GM19468 (cell line): ENCODE data around the gene TSFM.
"Not testable (repeated sequence)": the region's sequence is repeated elsewhere in the genome, so short reads cannot be mapped to it uniquely, and the experiment has no call there.

Experiments used
- ATAC-seq: cut with Tn5 transposase; IDR thresholded peaks from one replicate; pipeline ENCODE4 v1.9.1; 2021; ENCODE audit warnings: mild to moderate bottlenecking, moderate library complexity, moderate number of reproducible peaks; ENCODE audit not compliant: unreplicated experiment; ENCODE audit errors: extremely low read depth

The TSFM gene

DNA sequence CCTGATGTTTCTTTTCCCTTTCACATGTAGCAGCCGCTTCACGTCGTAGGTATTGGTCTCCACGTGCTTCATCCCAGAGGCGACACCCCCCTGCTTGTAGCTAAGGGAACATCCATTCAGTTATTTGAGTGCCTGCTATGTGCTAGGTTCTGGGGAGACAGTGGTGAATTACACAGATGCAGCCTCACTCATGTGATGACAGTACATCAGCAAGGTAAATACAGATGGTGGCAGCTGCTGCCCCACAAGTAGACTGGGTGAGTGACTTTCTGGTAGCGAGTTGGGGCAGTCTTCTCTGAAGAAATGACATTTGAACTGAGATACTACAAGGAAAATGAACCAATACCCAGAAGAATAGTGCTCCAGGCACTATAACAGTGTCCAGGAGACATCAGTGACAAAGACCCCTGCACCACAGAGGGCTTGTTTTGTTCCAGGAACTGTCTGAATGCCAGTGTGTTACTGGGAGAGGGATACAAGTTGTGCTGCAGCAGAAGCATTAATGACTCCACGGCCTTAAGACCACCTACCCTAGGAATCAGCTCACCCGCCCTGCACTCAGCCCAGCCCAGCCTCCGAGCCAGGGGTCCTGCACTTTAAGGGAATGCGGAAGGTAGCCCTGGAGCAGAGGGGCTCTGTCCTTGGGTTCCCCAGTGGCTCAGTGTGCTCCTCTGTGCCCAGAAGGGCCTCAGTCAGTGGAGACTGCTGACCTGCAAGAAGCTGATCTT, 28.6 kb downstream of the TSFM start:
- ATAC-seq = no peak

DNA sequence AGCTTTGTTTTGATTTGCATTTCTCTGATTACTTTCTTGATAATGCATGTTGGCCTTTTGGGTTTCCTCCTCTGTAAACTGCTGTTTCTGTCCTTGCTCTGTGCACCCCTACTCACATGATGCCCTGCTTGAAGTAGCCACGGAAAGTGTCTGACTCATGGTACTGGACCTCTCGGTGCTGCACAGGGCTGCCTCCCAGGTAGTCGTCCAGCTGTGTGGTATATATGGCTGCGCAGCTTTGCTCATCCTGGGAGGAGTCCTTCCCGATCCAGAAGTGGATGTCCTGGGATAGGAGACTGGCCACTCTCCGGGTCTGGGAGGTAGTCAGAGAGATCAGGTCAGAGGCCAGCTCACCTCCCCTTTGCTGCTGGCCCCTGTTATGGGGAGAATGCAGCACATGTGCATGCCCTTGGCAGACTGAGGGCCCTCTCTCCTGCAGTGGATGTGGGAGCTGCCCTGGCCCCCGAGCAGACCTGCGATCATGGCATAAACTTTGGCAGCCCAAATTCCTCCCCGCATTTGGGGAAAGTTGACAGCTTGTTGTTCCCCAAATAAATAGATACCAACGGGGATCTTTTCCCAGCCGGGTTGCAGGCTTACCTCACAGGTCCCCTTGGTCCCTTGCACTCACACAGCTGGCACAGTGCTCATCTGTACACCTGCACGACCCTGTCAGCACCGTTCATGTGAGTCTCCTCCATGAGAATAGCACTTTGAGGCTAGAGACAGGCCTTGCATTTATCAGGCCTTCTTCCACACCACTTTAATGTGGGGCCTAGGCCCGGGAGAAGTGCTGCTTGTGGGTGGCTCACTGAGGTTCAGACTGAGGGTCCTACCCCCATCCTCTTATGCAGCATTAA, 30.8 kb downstream of the TSFM start:
- ATAC-seq = no peak

DNA sequence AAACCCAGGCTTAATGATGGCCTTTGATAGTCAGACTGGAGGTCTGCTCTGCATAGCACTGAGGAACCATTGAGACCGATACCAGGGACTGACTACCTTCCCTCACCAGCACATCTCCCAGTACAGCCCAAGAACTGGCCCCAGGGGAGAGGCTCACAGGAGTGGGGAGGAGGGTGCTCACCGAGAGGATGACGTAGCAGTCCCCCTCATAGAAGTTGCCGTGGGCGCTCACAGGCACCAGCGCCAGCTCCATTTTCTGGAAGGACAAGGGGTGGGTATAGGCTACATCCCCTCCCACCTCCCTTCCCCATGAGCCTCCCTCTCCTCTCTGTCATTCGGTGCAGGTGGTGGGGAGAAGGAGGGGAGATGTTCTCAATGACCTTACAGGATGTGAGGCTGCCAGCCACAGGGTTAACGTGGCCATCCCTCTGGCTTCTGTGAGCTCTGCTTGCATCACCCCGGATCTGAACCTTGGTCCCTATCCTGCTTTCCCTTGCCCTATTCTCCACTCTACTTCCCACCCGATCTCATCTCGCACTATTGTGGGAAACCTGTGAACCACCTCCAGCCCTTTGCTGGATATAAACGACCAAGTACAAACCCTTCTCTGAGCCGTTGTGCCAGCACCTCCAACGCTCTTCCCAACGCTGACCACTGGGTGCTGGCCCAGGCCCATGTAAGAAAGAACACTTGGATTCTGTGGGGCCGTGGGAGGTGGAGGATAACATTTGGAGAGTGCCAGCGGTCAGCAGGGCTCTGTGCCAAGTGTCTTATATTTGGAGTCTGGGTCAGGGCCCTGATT, 31.6 kb downstream of the TSFM start:
- ATAC-seq = no peak

DNA sequence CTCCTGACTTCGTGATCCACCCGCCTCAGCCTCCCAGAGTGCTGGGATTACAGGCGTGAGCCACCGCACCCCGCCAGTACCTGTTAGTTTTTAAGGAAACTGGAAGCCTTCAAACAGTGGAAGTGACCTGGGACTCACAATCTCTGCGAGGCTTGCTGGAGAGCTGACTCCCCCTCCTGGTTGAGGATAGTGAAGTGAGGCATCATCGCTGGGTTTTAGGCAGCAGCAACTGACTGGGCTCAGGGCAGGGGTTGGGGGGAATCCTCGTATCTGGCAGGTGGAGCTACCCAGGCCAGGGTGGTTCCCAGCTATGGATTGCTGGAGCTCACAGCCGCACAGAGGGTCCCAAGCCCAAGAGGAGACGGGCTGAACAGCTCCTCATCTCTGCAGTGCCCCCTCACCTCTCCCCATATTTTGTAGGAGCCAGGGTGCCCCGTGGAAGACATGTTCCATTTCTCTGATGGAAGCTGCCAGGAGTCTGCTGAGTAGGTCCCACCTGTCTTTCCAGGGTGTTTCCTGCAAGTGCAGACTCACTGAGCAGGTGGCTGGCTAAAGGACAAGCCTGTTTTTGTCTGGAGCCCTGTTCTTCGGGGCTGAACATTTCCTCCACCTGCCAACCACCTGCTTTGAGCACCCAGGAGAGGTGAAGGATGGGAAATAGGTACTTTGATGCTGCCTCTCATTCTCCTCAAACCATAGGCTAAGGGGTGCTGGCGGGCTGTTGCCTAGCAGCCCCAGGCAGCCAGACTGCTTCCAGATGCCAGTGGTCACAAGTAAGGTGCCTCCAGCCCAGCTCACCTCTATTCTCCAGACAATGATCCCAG, 32.8 kb downstream of the TSFM start:
- ATAC-seq = no peak

DNA sequence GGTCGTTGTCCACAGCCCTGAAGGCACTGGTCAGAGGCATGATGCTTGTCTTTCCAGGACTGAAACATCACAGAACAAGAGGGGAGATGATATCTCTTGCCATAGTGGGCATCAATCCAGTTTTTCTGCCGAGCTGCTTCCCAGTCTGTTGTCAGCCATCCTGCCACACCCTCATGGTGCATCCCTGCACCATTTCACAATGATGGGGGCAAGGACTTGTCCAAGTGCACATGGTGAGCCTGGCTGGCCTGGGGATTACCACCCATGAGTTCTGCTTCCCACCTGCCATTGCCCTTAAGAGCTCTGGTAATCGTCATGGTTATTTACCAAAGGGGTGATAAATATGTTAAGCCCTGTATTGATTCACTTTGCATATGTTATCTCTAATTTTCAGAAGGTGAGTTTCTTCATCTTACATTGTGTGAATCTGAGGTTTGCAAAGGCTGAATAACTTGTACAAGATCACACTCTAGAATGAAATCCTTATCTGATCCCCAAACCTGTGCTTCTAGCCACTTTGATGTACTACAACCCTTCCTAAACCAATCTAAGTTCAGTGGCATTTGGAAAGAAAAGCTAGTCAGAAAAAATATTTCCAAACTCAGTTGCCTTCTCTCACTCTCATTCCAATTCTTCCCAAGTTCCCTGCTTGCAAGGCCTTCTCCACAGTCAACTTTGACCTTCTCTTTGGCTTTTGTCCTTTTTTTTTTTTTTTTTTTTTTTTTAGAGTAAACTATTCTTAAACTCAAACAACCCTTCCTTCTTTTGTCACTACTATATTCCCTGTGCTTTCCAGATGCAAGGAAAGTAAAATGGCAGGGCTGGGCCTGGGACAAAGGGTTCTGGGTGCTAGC, 33.6 kb downstream of the TSFM start:
- no peak for ATAC-seq

DNA sequence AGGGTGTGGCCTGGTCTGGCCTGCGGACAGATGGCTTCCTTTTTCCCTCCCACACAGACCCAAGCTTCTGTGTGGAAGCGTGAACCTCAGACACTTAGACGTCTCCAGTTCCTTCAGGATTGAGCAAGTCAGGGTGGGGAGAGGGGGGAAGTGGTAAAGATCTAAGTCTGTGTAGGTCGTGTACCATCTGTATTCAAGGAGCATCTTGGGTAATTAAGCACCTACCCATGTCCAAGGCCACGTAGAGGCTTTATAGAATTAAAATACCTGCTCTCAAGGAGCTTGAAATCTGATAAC, 34.2 kb downstream of the TSFM start:
- ATAC-seq = no peak

DNA sequence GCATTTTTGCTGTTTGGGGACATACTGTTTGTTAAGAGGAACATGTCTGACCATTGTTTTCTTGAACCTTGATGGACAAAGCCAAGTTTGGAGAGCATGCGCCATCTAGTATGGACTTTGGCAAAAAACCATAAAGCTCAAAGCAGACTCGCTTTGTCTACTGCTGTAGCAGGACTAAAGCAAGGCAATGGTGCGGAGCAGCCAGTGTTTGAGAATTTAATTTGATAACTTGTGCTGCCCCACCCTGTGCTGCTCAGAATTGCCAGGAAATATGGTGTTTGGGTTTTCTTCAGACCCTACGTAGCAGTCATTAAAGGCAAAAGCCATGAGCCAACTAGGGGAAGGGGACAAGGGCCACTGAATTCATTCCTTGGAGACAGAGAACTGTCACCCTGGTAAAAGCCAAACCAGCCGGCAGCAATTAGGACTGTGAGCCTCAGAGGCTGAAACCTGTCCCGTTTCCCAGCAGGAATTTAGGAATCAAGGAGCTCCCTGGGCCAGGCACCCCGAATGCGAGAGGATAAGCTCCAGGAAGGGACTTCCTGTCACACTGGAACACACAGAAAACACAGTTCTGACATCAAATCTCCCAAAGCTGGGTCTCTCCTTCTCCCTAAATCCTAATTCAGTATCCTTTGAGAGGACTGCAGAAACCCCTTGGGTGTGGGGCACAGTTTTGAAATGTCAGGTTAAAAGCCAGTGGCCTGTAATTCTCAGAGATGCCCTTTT, 34.8 kb downstream of the TSFM start:
- no peak for ATAC-seq

DNA sequence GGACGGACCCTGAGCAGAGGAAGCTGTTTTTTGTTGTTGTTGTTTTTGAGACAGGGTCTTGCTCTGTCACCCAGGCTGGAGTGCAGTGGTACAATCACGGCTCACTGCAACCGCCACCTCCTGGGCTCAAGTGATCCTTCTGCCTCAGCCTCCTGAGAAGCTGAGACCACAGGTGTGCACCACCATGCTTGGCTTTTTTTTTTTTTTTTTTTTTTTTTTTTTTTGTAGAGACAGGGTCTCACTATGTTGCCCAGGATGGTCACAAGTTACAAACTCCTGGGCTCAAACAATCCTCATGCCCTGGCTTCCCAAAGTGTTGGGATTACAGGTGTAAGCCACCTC, 35.4 kb downstream of the TSFM start:
- ATAC-seq = not testable (repeated sequence)

DNA sequence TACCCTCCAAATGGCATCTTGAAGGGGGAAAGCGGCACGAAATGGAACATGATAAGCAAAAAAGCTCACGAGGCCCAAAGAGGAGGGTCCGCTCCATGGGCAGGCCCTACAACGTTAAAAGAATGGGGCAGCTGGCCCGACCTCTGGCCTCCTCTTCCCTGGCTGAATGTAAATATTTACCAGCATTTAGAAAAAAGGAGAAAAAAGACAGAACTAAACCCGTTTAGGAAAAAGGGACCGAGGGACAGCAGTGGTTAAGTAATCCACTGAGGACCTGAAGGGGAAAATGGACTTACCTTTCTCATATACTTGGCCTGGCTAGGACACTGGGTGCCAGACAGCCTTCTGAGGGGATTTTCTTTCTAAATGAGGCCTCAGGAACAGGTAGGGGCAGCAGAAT, 37.5 kb downstream of the TSFM start:
- not testable (repeated sequence) for ATAC-seq

DNA sequence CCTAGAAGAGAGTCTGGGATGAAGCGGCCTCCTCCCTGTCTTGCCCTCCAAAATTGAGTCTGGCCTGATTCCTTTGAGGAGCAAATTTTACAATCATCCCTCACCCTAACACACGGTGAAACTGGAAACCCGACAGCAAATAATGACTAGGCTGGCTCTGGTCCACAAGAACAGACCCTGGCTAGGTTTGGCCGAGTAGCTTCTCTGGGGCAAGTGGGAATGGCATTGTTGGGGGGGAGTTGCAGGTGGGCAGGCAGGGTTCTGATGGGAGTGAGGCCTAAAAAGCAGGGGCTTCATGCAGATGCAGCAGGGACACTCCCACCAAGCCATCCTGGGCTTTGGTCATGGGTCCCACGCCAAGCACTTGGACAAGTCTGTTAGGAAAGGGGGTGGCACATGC, 38.4 kb downstream of the TSFM start:
- not testable (repeated sequence) for ATAC-seq

DNA sequence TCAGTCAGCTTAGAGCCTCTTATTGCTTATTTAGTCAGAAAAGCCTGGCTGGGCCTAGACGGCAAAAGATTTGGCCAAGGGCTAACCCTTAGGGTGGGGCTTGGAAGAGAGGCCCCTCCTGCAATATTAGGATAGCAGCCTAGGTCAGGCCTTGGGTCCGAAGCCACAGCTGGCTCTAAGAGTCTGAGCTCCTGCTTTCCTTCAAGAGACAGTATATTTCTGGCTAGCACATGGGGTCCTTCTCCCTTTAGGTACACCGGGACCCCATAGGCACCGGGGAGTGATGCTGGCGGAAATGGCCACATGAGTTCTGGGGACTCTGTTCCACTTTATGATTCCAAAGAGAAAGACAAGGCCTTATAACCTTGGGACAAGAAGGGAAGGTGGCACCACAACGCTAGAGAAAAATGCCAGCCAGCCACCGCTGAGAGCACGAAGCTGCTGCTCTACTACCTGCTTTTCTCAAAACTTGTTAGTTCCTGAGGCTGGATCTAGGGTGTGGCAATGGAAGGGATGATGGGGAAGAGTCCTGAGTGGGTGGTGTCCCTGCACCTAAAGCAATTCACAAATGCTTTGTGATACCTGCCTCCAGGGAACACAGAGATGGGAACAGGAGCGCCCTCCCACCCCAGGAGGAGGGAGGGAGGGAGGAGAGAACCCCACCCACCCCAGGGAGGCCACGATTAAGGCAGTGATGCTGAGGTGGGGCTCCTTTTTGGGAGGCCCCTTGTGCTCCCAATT, 39.1 kb downstream of the TSFM start:
- ATAC-seq = no peak

DNA sequence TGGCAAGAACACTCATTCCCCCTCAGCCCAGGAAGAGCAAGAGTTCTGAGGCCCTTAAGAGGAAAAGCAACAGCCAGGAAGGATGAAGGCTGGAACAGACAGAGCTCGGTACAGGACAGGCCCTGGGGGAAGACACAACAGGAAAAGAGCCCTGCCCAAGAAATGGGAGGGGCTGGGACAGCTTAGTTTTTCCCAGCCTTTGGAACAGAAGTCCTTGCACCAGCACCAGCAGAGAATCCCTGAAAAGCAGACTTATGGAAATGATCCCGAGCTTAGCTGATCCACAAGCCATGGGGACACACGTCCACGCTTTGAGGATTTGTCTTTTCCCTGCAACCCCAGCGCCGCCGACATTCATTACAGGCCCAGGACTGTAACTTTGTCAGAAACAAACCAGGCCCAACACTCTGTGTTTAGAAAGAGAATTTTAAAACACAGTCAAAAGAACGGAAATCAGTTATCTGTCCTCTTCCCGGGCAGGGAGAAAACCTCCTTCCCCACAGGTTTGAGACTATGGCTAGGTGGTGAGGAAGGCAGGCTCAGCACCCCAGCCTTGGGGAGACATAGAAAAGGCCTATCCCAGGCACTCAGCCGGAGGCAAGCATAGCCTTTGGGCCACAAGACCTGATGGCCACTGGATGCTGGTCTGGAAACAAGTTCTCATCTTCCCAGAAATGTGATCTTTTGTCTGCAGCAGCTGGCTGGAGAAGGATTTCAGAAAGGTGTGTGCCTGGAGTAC, 40.0 kb downstream of the TSFM start:
- no peak for ATAC-seq

DNA sequence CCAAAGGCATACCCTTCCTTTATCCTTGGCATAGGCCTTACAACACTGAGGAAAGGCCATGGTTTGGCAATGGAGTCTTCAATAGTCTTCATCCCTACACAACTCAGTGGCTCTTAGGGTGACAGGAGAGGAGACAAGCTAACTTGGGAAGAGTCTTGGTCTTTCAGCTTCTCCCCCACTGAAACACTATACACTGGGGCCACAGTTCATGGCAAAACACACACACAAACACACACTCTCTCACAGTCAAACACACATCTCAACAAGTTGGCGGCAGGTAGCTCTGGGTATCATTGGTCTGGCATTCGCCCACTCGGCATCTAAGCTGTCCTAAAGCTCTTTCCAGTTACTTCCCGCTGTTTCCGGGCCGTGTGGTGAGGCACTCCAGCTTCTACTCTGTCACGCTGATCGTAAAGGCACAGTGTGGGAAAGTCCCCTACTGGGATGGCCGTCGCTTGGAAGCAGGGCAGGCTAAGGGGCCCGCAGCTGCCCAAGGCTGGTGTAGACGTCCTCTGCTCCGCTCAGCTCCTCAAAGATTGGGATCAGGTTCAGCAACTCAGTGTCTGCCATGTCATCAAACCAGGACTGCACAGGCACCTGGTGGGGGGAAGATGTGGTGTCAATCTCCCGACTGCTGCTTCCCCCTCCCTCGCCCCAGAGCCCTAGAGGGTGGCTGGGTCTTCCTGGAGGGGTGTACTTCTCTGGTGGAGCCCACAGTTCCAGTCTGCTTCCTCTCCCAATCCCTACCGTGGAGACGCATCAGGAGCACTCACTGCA, 40.7 kb downstream of the TSFM start:
- ATAC-seq = no peak

DNA sequence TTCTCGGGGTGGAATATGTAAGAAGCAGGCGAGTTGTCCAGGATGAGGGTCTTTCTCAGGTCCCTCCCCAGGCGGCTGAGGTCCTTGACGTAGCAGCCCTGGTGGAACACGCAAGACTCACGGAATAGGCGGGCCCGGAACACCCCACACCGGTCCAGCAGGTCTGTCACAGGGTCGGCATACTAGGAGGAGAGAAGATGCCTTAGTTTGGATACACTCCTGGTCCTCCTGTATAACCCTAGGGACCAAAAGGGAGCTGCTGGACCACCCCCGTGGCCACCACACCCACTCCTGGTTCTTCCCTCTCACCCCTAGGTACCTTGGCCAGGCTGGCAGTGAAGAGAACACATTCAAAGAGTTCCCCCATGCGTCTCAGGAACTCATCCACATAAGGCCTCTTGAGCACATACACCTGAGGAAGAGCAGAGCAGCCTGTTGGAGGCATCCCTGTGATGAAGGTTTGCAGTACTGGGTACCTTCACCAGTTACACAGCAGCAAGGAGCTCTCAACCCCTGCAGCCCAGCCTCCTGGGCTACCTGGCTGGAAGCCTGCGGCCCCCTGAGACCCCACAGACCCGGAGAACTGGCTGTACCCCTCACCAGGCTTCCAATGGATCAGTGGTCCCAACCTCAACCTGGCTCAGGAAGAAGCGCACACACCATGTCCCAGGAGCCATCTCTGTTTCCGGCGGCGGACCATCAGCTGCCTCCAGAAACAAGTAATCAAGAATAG, 41.5 kb downstream of the TSFM start:
- no peak for ATAC-seq

DNA sequence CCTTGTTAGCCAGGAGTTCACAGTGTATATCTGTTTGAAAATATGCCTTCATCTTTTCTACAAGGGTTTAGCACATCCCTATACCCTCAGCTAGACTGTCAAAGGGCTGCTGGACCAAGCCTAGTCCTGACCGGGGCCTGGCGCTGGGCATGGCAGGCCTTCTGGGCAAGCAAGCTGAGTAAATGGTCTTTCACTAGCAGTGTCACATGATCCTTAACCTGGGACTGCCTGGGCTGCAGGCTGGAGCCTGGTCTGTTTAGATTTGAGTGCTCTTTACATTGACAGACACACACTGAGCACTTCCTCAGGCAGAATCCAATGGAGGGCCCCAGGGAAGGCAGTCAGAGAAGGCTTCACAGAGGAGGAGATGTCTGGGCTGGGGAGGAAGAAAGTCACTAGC, 42.9 kb downstream of the TSFM start:
- no peak for ATAC-seq

DNA sequence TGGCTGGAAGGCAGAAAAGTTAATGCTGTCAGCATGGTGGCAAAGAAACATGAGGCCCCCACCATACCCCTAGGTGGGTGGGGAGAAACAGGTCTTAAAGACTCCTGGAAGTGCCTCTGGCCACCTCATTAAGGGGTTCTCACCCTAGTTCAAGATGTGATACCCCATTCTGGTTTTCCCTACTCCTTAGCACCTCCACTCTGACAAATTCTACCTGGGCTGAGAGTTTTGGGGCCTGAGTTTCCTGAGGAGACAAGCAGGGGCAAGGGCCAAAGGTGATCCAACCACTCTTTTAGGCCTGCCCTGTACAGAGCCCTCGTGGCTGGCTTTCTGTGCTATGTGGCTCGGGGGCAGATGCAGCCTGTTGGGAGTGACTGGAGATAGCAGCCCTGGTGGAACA, 43.8 kb downstream of the TSFM start:
- ATAC-seq = no peak
